Measurements from ENCODE around the gene RALGPS1.

GRCh38 chr9:127014910-127015540 lies 100.4 kb downstream of the RALGPS1 start:
- TF ChIP-seq ELF1 (IDR thresholded peaks at IDR 0.05) = no peak
- TF ChIP-seq EZH2phosphoT487 (IDR thresholded peaks at IDR 0.05; ENCODE audit: borderline replicate concordance, low read depth) = no peak
- TF ChIP-seq JUND (IDR thresholded peaks at IDR 0.05) = no peak
- TF ChIP-seq RAD21 (IDR thresholded peaks at IDR 0.05; ENCODE audit: low read length) = no peak
- no peak for TF ChIP-seq CTCF (IDR thresholded peaks at IDR 0.05)
- TF ChIP-seq EP300 (IDR thresholded peaks at IDR 0.05; ENCODE audit: borderline replicate concordance in 1 of 2, low read depth in 1 of 2, low read length in 1 of 2) = no peak
- no peak for TF ChIP-seq POLR2AphosphoS5 (IDR thresholded peaks at IDR 0.05; ENCODE audit: low read depth, low read length)
- TF ChIP-seq MAX (IDR thresholded peaks at IDR 0.05; ENCODE audit: low read depth) = no peak
- TF ChIP-seq TAF1 (IDR thresholded peaks at IDR 0.05; ENCODE audit: borderline replicate concordance, low read depth, low read length) = no peak
